SHP77 treated with DMSO at 0.1 percent for 48 hours (cell line): ENCODE data around the gene GTPBP4.
"Not testable (repeated sequence)": the region's sequence is repeated elsewhere in the genome, so short reads cannot be mapped to it uniquely, and the experiment has no call there.

ENCODE experiments used
- DNase-seq: peaks from one replicate; lab custom pipeline; 2025; lab: John Stamatoyannopoulos, UW

Gene GTPBP4

GRCh38 chr10:1024103-1024502 lies 35.9 kb downstream of the GTPBP4 start:
- no peak for DNase-seq

- no peak for DNase-seq
These were observed 37.4 kb downstream of the GTPBP4 start, which contains the start of gene IDI2 for GRCh38 chr10:1025683-1026082. TSS of gene IDI2 (minus strand) at chr10:1025859. CDS start at chr10:1024723, 1,136 bp downstream.

GRCh38 chr10:1026578-1026977 lies 38.3 kb downstream of the GTPBP4 start:
- DNase-seq: no peak

GRCh38 chr10:1029838-1030237 lies 41.6 kb downstream of the GTPBP4 start:
- DNase-seq: no peak

GRCh38 chr10:1033601-1034000 lies 45.4 kb downstream of the GTPBP4 start:
- DNase-seq: no peak

- DNase-seq: no peak
These were observed 46.5 kb downstream of the GTPBP4 start for GRCh38 chr10:1034758-1035157.

GRCh38 chr10:1035201-1035600 lies 47.0 kb downstream of the GTPBP4 start:
- no peak for DNase-seq

GRCh38 chr10:1036341-1036791 lies 48.1 kb downstream of the GTPBP4 start:
- DNase-seq: peak; percentile 8

- DNase-seq: no peak
These were observed 48.9 kb downstream of the GTPBP4 start for GRCh38 chr10:1037098-1037497.

GRCh38 chr10:1038769-1039168 lies 50.5 kb downstream of the GTPBP4 start:
- DNase-seq: not testable (repeated sequence)

GRCh38 chr10:1040133-1040532 lies 51.9 kb downstream of the GTPBP4 start:
- no peak for DNase-seq

- DNase-seq: no peak
These were observed 53.3 kb downstream of the GTPBP4 start for GRCh38 chr10:1041514-1041913.

GRCh38 chr10:1043532-1043995 lies 55.3 kb downstream of the GTPBP4 start:
- DNase-seq: no peak

GRCh38 chr10:1044146-1044545 lies 55.9 kb downstream of the GTPBP4 start:
- no peak for DNase-seq

- DNase-seq: no peak
These were observed 56.7 kb downstream of the GTPBP4 start for GRCh38 chr10:1044964-1045363.

GRCh38 chr10:1045415-1045814 lies 57.2 kb downstream of the GTPBP4 start:
- no peak for DNase-seq

- no peak for DNase-seq
These were observed 59.7 kb downstream of the GTPBP4 start for GRCh38 chr10:1047937-1048336.

- no peak for DNase-seq
These were observed 60.1 kb downstream of the GTPBP4 start for GRCh38 chr10:1048349-1048731.

GRCh38 chr10:1048732-1049424 lies 60.6 kb downstream of the GTPBP4 start, which contains the start of gene IDI1:
TSS of gene IDI1 (minus strand) at chr10:1049119. CDS start at chr10:1049003, 116 bp downstream.
- DNase-seq: peak; percentile 97

- no peak for DNase-seq
These were observed 61.3 kb downstream of the GTPBP4 start for GRCh38 chr10:1049425-1049958.

- no peak for DNase-seq
These were observed 61.9 kb downstream of the GTPBP4 start for GRCh38 chr10:1050145-1050544.

GRCh38 chr10:1050554-1050953 lies 62.3 kb downstream of the GTPBP4 start:
- DNase-seq: no peak

- DNase-seq: no peak
These were observed 66.5 kb downstream of the GTPBP4 start for GRCh38 chr10:1054684-1055083.
